ENCODE data around the gene ABTB2.

DNA sequence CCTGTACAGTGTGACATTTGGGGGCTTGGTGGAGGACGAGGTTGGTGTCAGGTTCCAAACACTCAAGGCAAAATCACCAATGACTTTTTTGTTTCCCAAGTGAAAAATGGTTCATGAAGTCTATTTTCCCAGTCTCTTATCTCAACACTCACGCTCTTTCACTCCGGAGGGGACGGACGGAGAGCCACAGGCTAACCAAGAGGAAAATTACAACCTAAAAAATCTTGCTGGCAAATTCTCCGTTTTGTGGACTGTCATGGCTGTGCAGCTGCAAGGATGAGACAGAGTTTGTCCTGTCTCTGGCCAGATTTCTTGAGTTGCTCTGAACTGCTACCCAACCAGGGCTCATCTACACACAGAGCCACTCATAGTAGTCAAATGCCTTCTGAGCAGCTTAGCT, 101.2 kb downstream of the ABTB2 start:
- TF ChIP-seq POLR2A (IDR thresholded peaks at IDR 0.05; ENCODE audit: low read length) (no peak), GATA1 (IDR thresholded peaks at IDR 0.05; ENCODE audit: low read depth, low read length) (no peak)
